BE2C (cell line): Measurements from ENCODE around the gene SIPA1L3.

Experiments
- DNase-seq: peaks from one replicate; pipeline ENCODE4 v3.0.0-alpha.2; 2020
- H3K27me3 ChIP-seq: fragments of 250-450 bp; sonication (Bioruptor Pico); 2 replicates; pipeline ENCODE4 v1.5.1; 2020; ENCODE audit warnings: mild to moderate bottlenecking
- H3K36me3 ChIP-seq: fragments of 250-450 bp; sonication (Bioruptor Pico); 2 replicates; pipeline ENCODE4 v1.5.1; 2020; ENCODE audit warnings: mild to moderate bottlenecking
- H3K4me1 ChIP-seq: fragments of 250-450 bp; sonication (Bioruptor Pico); 2 replicates; pipeline ENCODE4 v1.5.1; 2020
- H3K4me3 ChIP-seq: 2 replicates; pipeline ENCODE4 v1.5.1; 2011; ENCODE audit warnings: low read depth, low read length
- H3K9me3 ChIP-seq: fragments of 250-450 bp; sonication (Bioruptor Pico); 2 replicates; pipeline ENCODE4 v1.5.1; 2020
- TF ChIP-seq, protein P1 (sequence below): IDR thresholded peaks from 2 replicates; pipeline ENCODE4 v1.5.1; 2012; ENCODE audit warnings: mild to moderate bottlenecking, low read depth, low read length

The SIPA1L3 gene

DNA sequence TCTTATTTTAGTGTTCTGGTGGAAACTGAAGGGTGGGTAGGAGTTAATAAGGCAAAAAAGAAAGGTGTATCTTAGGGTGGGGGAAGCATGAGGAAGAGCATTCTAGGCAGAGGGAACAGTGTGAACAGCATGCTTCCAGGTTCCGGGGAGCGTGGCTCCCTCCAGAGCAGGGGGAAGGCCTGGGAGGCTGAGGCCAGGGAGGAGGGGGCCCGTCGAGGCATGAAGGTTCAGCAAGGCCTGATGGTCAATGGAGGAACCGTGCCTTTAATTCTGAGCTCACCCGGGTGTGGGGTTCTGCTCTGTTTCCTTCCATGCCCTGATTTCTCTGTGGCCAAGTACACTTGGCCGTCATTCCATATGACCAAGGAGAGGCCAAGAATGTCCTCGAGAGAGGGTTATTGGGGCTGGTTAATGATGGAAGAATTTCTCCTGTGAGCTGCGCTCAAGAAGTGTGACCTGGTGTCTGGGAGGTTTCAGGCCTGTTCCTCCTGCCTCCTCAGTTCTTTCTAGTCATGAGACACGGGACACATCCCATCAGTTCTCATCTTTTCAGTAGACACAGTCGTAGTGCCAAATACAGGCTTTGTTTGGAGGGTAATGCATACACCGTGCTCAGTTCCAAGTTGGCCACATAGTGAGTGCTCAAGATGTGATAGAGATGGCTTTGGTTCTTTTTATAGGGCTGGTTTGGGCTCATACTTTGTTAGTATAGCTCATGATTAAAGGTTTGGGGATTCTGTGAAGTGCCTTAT, 73.6 kb downstream of the SIPA1L3 start:
- no peak overlapping the region for H3K4me3 ChIP-seq
- no peaks in the 10 kb centered on the region for H3K27me3 ChIP-seq
- H3K4me1 ChIP-seq: no peaks in the 10 kb centered on the region
- TF ChIP-seq, protein P1, sequence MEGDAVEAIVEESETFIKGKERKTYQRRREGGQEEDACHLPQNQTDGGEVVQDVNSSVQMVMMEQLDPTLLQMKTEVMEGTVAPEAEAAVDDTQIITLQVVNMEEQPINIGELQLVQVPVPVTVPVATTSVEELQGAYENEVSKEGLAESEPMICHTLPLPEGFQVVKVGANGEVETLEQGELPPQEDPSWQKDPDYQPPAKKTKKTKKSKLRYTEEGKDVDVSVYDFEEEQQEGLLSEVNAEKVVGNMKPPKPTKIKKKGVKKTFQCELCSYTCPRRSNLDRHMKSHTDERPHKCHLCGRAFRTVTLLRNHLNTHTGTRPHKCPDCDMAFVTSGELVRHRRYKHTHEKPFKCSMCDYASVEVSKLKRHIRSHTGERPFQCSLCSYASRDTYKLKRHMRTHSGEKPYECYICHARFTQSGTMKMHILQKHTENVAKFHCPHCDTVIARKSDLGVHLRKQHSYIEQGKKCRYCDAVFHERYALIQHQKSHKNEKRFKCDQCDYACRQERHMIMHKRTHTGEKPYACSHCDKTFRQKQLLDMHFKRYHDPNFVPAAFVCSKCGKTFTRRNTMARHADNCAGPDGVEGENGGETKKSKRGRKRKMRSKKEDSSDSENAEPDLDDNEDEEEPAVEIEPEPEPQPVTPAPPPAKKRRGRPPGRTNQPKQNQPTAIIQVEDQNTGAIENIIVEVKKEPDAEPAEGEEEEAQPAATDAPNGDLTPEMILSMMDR: no peak
- DNase-seq: no peak
- H3K36me3 ChIP-seq: no peaks in the 10 kb centered on the region
- H3K9me3 ChIP-seq: no peaks in the 10 kb centered on the region

DNA sequence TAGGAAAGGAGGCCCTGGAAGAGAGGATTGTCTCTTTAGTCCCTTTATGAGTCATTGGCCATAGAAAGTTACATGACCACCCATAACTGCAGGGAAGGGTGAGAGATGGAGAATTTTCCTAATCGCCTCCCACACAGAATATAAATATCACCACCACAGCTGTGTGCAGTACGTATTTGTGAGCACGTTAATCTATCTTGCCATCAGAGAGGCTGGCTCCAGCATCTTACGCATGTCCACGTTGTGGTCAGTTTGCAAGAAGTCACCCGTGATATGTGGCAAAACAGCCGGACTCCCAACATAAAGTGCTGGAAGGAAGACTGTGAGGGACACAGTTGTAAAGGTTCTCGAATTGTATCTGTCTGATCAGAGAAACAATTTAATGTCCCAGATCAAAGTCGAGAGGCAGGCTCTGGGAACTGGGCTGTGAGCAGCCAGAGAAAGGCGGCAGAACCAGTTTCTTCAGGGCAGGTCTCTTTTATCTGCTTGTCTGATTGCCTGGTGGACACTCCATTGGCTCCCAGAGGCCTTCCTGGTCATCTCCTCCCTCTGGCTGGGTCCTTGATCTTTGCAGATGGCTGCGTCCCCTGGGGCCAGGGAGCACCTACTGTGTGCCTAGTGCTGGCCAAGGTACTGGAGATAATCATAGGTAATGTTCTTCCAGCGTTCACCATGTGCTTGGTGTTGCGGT, 74.9 kb downstream of the SIPA1L3 start:
- Histone ChIP-seq H3K27me3 (no peaks in the 10 kb centered on the region), H3K9me3 (no peaks in the 10 kb centered on the region), H3K36me3 (no peaks in the 10 kb centered on the region), H3K4me1 (no peaks in the 10 kb centered on the region), H3K4me3 (no peak overlapping the region)
- DNase-seq: no peak
- TF ChIP-seq, protein P1: no peak

DNA sequence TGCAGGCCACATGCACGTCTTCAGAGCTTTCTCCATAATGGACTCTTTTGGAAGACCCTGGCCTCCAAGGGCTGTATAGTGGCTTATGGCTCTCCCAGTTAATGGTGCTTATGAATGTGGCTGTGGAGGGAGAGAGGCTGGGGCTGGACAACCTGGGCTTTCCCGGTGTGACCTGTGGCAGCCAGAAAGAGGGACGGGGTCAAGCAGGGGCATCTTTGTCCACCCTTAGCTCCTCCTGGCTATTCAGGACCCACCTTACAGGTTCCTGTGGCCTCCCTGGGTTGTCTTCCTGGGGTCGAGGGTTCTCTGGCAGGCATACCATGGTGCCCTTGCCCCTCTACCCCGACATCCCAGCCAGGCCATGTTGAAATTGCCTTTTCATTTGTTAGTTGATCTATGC, 75.6 kb downstream of the SIPA1L3 start:
- Histone ChIP-seq H3K36me3 (no peaks in the 10 kb centered on the region), H3K4me3 (no peak overlapping the region), H3K9me3 (no peaks in the 10 kb centered on the region), H3K27me3 (no peaks in the 10 kb centered on the region), H3K4me1 (no peaks in the 10 kb centered on the region)
- TF ChIP-seq, protein P1: no peak
- no peak for DNase-seq

DNA sequence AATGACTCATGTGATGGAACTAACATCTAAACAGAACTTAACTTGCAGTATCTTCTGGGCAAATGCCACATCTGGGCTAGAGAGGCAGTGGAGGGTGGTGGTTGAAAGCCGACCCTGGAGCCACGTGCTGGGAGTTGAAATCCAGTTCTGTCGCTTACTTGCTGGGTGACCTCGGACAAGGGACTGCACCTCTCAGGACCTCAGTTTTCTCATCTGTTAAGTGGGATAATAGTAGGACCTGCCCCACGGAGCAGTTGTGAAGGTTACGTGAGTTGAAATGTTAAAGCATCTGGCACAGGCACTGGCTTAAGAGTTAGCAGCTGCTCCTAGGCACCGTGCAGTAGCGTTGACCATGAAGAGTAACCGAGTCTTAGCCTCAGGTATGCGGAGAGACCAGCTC, 76.1 kb downstream of the SIPA1L3 start:
- DNase-seq: no peak
- no peaks in the 10 kb centered on the region for H3K4me1 ChIP-seq
- TF ChIP-seq, protein P1: no peak
- no peaks in the 10 kb centered on the region for H3K27me3 ChIP-seq
- H3K4me3 ChIP-seq: no peak overlapping the region
- no peaks in the 10 kb centered on the region for H3K36me3 ChIP-seq
- no peaks in the 10 kb centered on the region for H3K9me3 ChIP-seq

DNA sequence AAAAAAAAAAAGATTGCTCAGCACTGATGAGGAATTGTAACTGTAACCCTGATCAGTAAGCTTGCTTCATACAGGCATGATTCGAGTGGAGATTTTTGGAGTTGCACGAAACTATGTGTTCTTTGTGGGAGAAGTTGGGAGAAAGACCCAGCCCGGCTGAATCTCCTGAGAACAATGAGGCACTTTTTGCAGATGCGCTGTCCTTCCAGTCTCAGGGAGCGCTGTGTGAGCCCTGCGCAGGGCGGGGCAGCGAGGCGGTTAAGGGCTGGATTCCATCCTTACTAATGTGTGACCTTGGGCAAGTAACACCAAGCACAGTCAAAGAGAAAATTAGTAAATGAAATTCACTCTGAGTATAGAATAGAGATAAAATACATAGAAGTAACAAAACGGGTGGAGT, 76.9 kb downstream of the SIPA1L3 start:
- Histone ChIP-seq H3K4me3 (no peak overlapping the region), H3K27me3 (no peaks in the 10 kb centered on the region), H3K9me3 (no peaks in the 10 kb centered on the region), H3K4me1 (no peaks in the 10 kb centered on the region), H3K36me3 (no peaks in the 10 kb centered on the region)
- DNase-seq: no peak
- TF ChIP-seq, protein P1: no peak
